ENCODE results near the gene MBD6.

DNA sequence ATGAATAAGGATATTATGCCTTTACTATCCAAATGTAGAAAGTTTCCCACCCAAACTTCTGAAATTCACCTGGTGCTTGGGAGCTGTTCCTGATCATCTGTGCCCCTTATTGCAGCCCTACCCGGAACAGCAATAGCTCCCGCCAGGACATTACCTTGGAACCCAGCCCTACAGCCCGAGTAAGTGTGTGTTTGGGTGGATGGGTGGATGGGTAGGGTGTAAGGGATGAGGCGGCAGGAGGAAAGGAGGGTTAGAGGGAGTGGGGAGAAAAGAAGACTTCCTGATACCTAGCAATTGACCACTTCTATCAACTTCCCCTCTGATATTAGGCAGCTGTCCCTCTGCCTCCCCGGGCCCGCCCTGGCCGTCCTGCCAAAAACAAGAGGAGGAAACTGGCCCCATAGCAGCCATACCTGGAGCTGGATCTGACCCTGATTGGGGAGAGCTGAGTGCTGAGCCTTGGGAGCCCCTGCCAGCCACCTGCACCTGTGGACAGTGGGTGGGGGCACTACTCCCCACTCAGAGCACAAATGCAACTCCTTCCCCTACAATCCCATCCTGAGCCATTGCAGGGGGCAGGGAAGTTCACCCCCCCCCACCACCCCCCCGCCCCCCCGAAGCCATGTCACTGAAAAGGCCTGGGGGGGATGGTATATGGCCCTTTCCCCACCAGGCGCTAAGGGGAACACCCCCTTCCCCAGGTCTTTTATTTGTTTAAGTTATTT lies 6.4 kb downstream of the MBD6 start:
- TF ChIP-seq SP1 (IDR thresholded peaks at IDR 0.05) (no peak), FOXK2 (IDR thresholded peaks at IDR 0.05) (no peak), HDGF (IDR thresholded peaks at IDR 0.05; ENCODE audit: borderline replicate concordance) (no peak), FOXM1 (IDR thresholded peaks at IDR 0.05; ENCODE audit: borderline replicate concordance) (no peak), FOXA1 (IDR thresholded peaks at IDR 0.05) (no peak), SUZ12 (IDR thresholded peaks at IDR 0.05) (no peak), L3MBTL2 (conservative IDR thresholded peaks at IDR 0.05) (no peak), LEF1 (IDR thresholded peaks at IDR 0.05; ENCODE audit: borderline replicate concordance) (no peak), BHLHE40 (IDR thresholded peaks at IDR 0.05; ENCODE audit: borderline replicate concordance) (no peak), NFRKB (IDR thresholded peaks at IDR 0.05) (no peak), ZNF384 (IDR thresholded peaks at IDR 0.05) (no peak)
- TF ChIP-seq, protein P1, sequence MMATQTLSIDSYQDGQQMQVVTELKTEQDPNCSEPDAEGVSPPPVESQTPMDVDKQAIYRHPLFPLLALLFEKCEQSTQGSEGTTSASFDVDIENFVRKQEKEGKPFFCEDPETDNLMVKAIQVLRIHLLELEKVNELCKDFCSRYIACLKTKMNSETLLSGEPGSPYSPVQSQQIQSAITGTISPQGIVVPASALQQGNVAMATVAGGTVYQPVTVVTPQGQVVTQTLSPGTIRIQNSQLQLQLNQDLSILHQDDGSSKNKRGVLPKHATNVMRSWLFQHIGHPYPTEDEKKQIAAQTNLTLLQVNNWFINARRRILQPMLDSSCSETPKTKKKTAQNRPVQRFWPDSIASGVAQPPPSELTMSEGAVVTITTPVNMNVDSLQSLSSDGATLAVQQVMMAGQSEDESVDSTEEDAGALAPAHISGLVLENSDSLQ (IDR thresholded peaks at IDR 0.05): no peak

All from HEK293T (cell line).